ENCODE data around the gene DUSP8. TPM values are rescaled to one million over a fixed set of nuclear protein-coding genes. Genes with fewer than 3 reads are reported as not detected.
"Not testable (repeated sequence)": the region's sequence is repeated elsewhere in the genome, so short reads cannot be mapped to it uniquely, and the experiment has no call there.

Gene DUSP8
- polyA plus RNA-seq, 1 donor from 2014 or later = 3.5 TPM

DNA sequence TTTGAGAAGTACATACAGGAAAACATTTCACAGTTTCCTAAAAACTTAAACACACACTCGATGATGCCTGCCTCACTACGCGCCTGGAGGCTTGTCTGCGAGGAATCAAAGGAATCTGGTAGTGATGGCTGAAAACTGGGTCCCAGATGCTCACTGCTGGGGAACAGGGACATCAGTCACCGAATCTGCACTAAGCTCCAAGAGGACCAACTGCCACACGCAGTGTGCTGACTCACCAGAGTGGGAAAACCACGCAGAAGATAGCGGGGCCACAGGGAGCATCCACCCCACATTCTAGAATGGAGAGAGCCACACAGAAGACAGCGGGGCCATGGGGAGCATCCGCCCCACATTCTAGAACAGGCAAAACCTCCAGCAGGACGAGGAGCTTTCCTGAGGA, 61.1 kb downstream of the DUSP8 start:
- Histone ChIP-seq H3K9ac (ENCODE audit: low read length) (no peak overlapping the region), H4K20me1 (ENCODE audit: insufficient read depth) (no peaks in the 10 kb centered on the region), H3F3A (ENCODE audit: insufficient read depth, low read length, poor library complexity, severe bottlenecking) (no peaks in the 10 kb centered on the region), H3K4me2 (ENCODE audit: low read length) (no peak overlapping the region), H3K27ac (ENCODE audit: low read length) (no peak overlapping the region), H3K36me3 (ENCODE audit: insufficient read depth, low read length) (no peaks in the 10 kb centered on the region), H3K9me3 (ENCODE audit: low read length) (no peaks in the 10 kb centered on the region), H2AFZ (ENCODE audit: low read depth, low read length) (no peak overlapping the region), H3K79me2 (replicated peaks; ENCODE audit: insufficient read depth, low read length) (no peaks in the 10 kb centered on the region), H3K27me3 (ENCODE audit: insufficient read depth, low read depth, low read length) (no peaks in the 10 kb centered on the region), H3K9me2 (ENCODE audit: insufficient read depth, low read length) (no peaks in the 10 kb centered on the region), H3K4me3 (ENCODE audit: low read length) (no peak overlapping the region)
- TF ChIP-seq RAD21 (conservative IDR thresholded peaks at IDR 0.05) = no peak

DNA sequence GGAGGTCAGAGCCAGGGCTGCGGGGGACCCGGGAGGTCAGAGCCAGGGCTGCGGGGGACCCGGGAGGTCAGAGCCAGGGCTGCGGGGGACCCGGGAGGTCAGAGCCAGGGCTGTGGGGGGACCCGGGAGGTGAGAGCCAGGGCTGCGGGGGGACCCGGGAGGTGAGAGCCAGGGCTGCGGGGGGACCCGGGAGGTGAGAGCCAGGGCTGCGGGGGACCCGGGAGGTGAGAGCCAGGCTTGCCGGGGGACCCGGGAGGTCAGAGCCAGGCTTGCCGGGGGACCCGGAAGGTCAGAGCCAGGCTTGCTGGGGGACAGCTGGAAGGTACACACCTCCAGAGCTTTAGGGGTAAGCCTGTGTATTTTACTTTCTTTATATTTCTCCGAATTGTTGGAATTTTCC, 61.7 kb downstream of the DUSP8 start:
- H3K27me3 ChIP-seq (ENCODE audit: insufficient read depth, low read depth, low read length); H3K4me3 ChIP-seq (ENCODE audit: low read length); H3K9me2 ChIP-seq (ENCODE audit: insufficient read depth, low read length); H3K79me2 ChIP-seq (replicated peaks; ENCODE audit: insufficient read depth, low read length); H3K27ac ChIP-seq (ENCODE audit: low read length); H3F3A ChIP-seq (ENCODE audit: insufficient read depth, low read length, poor library complexity, severe bottlenecking); H3K36me3 ChIP-seq (ENCODE audit: insufficient read depth, low read length); H3K4me2 ChIP-seq (ENCODE audit: low read length); H2AFZ ChIP-seq (ENCODE audit: low read depth, low read length); H4K20me1 ChIP-seq (ENCODE audit: insufficient read depth); H3K9me3 ChIP-seq (ENCODE audit: low read length); H3K9ac ChIP-seq (ENCODE audit: low read length): not testable (repeated sequence)

DNA sequence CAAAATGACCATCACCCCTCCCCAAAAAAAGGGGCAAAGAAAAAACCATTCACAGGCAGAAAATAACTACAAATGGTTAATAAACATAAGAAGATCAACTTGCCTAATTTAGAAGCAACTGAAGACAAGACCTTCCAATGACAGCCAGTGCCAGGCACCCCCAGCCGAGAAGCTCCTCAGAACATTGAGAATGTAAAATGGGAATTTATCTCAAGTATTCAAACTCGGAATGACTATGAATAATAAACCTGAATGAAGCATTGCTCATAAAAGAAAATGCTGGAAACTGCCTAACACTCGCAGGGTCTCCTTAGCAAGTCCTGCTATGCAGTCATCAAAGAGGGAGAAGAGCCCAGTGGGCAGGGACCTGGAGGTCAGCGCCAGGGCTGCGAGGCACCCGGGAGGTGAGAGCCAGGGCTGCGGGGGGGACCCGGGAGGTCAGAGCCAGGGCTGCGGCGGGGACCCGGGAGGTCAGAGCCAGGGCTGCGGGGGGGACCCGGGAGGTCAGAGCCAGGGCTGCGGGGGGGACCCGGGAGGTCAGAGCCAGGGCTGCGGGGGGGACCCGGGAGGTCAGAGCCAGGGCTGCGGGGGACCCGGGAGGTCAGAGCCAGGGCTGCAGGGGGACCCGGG, 62.3 kb downstream of the DUSP8 start:
- H3K9ac ChIP-seq (ENCODE audit: low read length) = no peak overlapping the region
- no peaks in the 10 kb centered on the region for H4K20me1 ChIP-seq (ENCODE audit: insufficient read depth)
- TF ChIP-seq RAD21 (conservative IDR thresholded peaks at IDR 0.05) = no peak
- no peak for TF ChIP-seq EP300 (conservative IDR thresholded peaks at IDR 0.05; ENCODE audit: poor library complexity, severe bottlenecking)
- no peak for TF ChIP-seq EZH2 (IDR thresholded peaks at IDR 0.05; ENCODE audit: borderline replicate concordance, insufficient read depth, low read length, poor library complexity, severe bottlenecking)
- no peak for TF ChIP-seq MXI1 (conservative IDR thresholded peaks at IDR 0.05; ENCODE audit: poor library complexity, severe bottlenecking)
- no peak for TF ChIP-seq POLR2AphosphoS5 (IDR thresholded peaks at IDR 0.05)
- TF ChIP-seq, protein P1, sequence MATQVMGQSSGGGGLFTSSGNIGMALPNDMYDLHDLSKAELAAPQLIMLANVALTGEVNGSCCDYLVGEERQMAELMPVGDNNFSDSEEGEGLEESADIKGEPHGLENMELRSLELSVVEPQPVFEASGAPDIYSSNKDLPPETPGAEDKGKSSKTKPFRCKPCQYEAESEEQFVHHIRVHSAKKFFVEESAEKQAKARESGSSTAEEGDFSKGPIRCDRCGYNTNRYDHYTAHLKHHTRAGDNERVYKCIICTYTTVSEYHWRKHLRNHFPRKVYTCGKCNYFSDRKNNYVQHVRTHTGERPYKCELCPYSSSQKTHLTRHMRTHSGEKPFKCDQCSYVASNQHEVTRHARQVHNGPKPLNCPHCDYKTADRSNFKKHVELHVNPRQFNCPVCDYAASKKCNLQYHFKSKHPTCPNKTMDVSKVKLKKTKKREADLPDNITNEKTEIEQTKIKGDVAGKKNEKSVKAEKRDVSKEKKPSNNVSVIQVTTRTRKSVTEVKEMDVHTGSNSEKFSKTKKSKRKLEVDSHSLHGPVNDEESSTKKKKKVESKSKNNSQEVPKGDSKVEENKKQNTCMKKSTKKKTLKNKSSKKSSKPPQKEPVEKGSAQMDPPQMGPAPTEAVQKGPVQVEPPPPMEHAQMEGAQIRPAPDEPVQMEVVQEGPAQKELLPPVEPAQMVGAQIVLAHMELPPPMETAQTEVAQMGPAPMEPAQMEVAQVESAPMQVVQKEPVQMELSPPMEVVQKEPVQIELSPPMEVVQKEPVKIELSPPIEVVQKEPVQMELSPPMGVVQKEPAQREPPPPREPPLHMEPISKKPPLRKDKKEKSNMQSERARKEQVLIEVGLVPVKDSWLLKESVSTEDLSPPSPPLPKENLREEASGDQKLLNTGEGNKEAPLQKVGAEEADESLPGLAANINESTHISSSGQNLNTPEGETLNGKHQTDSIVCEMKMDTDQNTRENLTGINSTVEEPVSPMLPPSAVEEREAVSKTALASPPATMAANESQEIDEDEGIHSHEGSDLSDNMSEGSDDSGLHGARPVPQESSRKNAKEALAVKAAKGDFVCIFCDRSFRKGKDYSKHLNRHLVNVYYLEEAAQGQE (IDR thresholded peaks at IDR 0.05; ENCODE audit: borderline replicate concordance) = no peak

More for the DNA sequence above, 62.3 kb downstream of the DUSP8 start:
- Histone ChIP-seq H2AFZ (ENCODE audit: low read depth, low read length) (no peak overlapping the region), H3K9me3 (ENCODE audit: low read length) (no peaks in the 10 kb centered on the region), H3F3A (ENCODE audit: insufficient read depth, low read length, poor library complexity, severe bottlenecking) (no peaks in the 10 kb centered on the region), H3K9me2 (ENCODE audit: insufficient read depth, low read length) (no peaks in the 10 kb centered on the region), H3K36me3 (ENCODE audit: insufficient read depth, low read length) (no peaks in the 10 kb centered on the region), H3K79me2 (replicated peaks; ENCODE audit: insufficient read depth, low read length) (no peaks in the 10 kb centered on the region), H3K27ac (ENCODE audit: low read length) (no peak overlapping the region), H3K4me2 (ENCODE audit: low read length) (no peak overlapping the region), H3K27me3 (ENCODE audit: insufficient read depth, low read depth, low read length) (no peaks in the 10 kb centered on the region), H3K4me3 (ENCODE audit: low read length) (no peak overlapping the region)
